GM12878 (cell line): ENCODE results near the gene B3GAT1. TPM values are rescaled to one million over a fixed set of nuclear protein-coding genes. Genes with fewer than 3 reads are reported as not detected.
A peak's percentile ranks its signal among the peaks of the same experiment; 100 is the strongest.

ENCODE experiments used
- ATAC-seq: fragments of 200-7000 bp; cut with Tn5 transposase; 3 replicates; pipeline ENCODE4 v1.9.1; 2020; ENCODE audit warnings: mild to moderate bottlenecking, moderate library complexity
- BruUV-seq: library from RNA; stranded (reverse); fragments of 400-500 nt; replicated peaks from 2 replicates; lab custom pipeline; 2021; lab: Mats Ljungman, UMichigan
- CTCF ChIA-PET: fragments of 300-600 bp; sonication (Branson Sonifier 250); formaldehyde crosslinking; extraction: SDS; loops from one replicate; lab custom pipeline; 2021; ENCODE audit warnings: inconsistent platforms; lab: Yijun Ruan, JAX
- POLR2A ChIA-PET: fragments of 350-600 bp; formaldehyde crosslinking; extraction: SDS; loops from one replicate; lab custom pipeline; 2021; ENCODE audit warnings: inconsistent platforms; lab: Charles Lee
- RAD21 ChIA-PET: fragments of 300-600 bp; sonication (Branson Sonifier 250); formaldehyde crosslinking; loops from one replicate; lab custom pipeline; 2023; ENCODE audit warnings: antibody characterized with exemption; ENCODE audit not compliant: unreplicated experiment; lab: Charles Lee
- SMC1A ChIA-PET: fragments of 300-600 bp; sonication (Branson Sonifier 250); formaldehyde crosslinking; loops from one replicate; lab custom pipeline; 2023; ENCODE audit not compliant: unreplicated experiment, uncharacterized antibody; lab: Charles Lee
- DNase-seq: peaks from one replicate; pipeline ENCODE4 v3.0.0-alpha.2; 2011; ENCODE audit warnings: low read depth, low spot score
- FAIRE-seq: peaks from 3 replicates; lab custom pipeline; 2011; peaks lifted over from hg19 to GRCh38; lab: Jason Lieb, UNC
- H2AFZ ChIP-seq: 2 replicates; pipeline ENCODE4 v1.6.0; 2011; ENCODE audit warnings: low read depth, low read length, control low read depth; ENCODE audit not compliant: control insufficient read depth
- H3K27ac ChIP-seq: 2 replicates; pipeline ENCODE4 v1.5.1; 2011; ENCODE audit warnings: control low read depth; ENCODE audit not compliant: control insufficient read depth, insufficient read depth
- H3K27me3 ChIP-seq, 2 experiments: replicated peaks in 1 of 2; 2 replicates each; pipeline versions ENCODE4 v1.6.0 to v1.6.1; 2011; ENCODE audit warnings: low read length in 1 of 2; ENCODE audit not compliant: control insufficient read depth in 2 of 2, insufficient read depth in 2 of 2
- H3K36me3 ChIP-seq, 2 experiments: 2 replicates each; pipeline ENCODE4 v1.5.1; 2011; ENCODE audit warnings: low read length in 1 of 2; ENCODE audit not compliant: control insufficient read depth in 2 of 2, insufficient read depth in 2 of 2
- H3K4me1 ChIP-seq: 2 replicates; pipeline ENCODE4 v1.6.1; 2011; ENCODE audit warnings: mild to moderate bottlenecking, low read length, moderate library complexity, mixed read lengths; ENCODE audit not compliant: control insufficient read depth, insufficient read depth
- H3K4me2 ChIP-seq: 2 replicates; pipeline ENCODE4 v1.6.0; 2011; ENCODE audit warnings: control low read depth; ENCODE audit not compliant: control insufficient read depth, insufficient read depth
- H3K4me3 ChIP-seq: fragments of 200-600 bp; sonication (generic); 2 replicates; pipeline ENCODE4 v1.5.1; 2016
- H3K79me2 ChIP-seq: 2 replicates; pipeline ENCODE4 v1.6.0; 2011; ENCODE audit warnings: low read length; ENCODE audit not compliant: control insufficient read depth, insufficient read depth
- H3K9ac ChIP-seq: 2 replicates; pipeline ENCODE4 v1.8.0; 2011; ENCODE audit warnings: low read length, control low read depth, mixed read lengths; ENCODE audit not compliant: control insufficient read depth, insufficient read depth
- H3K9me3 ChIP-seq: replicated peaks from 3 replicates; pipeline ENCODE4 v1.5.1; 2011; ENCODE audit warnings: mild to moderate bottlenecking, low read length; ENCODE audit not compliant: control insufficient read depth, insufficient read depth
- H4K20me1 ChIP-seq: 2 replicates; pipeline ENCODE4 v1.6.0; 2011; ENCODE audit not compliant: control insufficient read depth, insufficient read depth
- CEBPB ChIP-seq, 2 experiments: fragments of 150-350 bp in 1 of 2; IDR thresholded peaks; 2 replicates each; pipeline ENCODE4 v1.6.1; 2012 to 2014; ENCODE audit warnings: low read depth in 2 of 2, low read length in 2 of 2, borderline replicate concordance in 1 of 2, inconsistent platforms in 1 of 2
- NFIC ChIP-seq: IDR thresholded peaks from 2 replicates; pipeline ENCODE4 v1.6.1; 2012; ENCODE audit warnings: low read depth, mild to moderate bottlenecking, inconsistent platforms, low read length, moderate library complexity
- SRF ChIP-seq, 2 experiments: IDR thresholded peaks; 2 replicates each; pipeline ENCODE4 v1.6.1; 2011; ENCODE audit warnings: low read depth in 2 of 2, low read length in 2 of 2, mild to moderate bottlenecking in 1 of 2, moderate library complexity in 1 of 2
- WGBS: methylation state at CpG from one replicate; pipeline ENCODE4 v1.1.6; 2016; ENCODE audit warnings: low lambda C conversion rate; ENCODE audit not compliant: insufficient replicate concordance, insufficient coverage; ENCODE audit errors: missing lambda C conversion rate; 5-methylcytosine and 5-hydroxymethylcytosine counted together
- in situ Hi-C: fragments of 300-500 bp; cut with MboI; formaldehyde crosslinking; loops from 9 replicates; pipeline ENCODE4 v1.14.3; 2018; ENCODE audit warnings: mixed read lengths
- intact Hi-C: fragments of 100-400 bp; cut with micrococcal nuclease; formaldehyde crosslinking; loops from one replicate; pipeline ENCODE4 v1.14.2; 2022; ENCODE audit not compliant: unreplicated experiment
- polyA plus RNA-seq, 11 experiments: library from polyadenylated mRNA; depleted of rRNA in 4 of 11; unstranded in 6 of 11; stranded (reverse) in 5 of 11; fragments of >200 nt; fragmentation: Nextera tagmentation in 4 of 11; fragmentation: Illumina TruSeq in 1 of 11; extraction: Ambion mirVana in 4 of 11; extraction: Trizol in 1 of 11; gene quantifications; 1 replicate in 1 of 11; 2 replicates in 10 of 11; pipeline versions ENCODE4 v1.2.1 to v1.2.3, GENCODE V29; 2011 to 2016; ENCODE audit warnings: inconsistent platforms in 2 of 11, missing spikeins in 2 of 11, low read depth in 1 of 11
- total RNA-seq, 4 experiments: library from RNA; depleted of rRNA in 3 of 4; stranded (reverse); fragments of >200 nt in 3 of 4; fragmentation: Illumina TruSeq in 1 of 4; extraction: Trizol in 1 of 4; gene quantifications; 2 replicates each; pipeline versions ENCODE4 v1.2.1 to v1.2.3, GENCODE V29; 2013 to 2021
- TF ChIP-seq, protein P1 (sequence below): fragments of 450-650 bp; IDR thresholded peaks from 2 replicates; pipeline ENCODE4 v1.6.1; 2017; ENCODE audit warnings: borderline replicate concordance

The B3GAT1 gene
- total and polyA plus RNA-seq, 10 of the 15 experiments (the other 5 are each of a cell fraction or from before 2014, with no cell fraction given): 0.05 TPM; not detected in 9

DNA sequence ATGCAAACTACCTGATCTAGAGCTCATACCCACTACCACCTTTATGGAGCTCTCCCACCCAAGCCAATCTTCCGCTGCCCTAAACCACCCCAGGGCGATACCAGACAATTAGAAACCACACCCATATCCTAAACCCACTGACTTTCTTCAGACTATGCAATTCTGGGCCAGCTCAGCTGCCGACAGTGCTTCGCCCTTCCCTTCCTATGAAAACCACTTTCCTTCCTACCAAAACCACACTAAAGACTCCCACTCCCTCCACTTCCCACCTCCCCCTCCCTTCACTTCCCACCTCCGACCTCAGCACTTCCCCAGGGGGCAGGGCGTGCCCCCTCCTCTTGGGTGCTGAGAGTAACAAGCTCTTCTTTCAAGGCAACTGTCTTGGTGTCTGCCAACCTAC is 25.1 kb downstream of the B3GAT1 start (continued):
- TF ChIP-seq, protein P1, sequence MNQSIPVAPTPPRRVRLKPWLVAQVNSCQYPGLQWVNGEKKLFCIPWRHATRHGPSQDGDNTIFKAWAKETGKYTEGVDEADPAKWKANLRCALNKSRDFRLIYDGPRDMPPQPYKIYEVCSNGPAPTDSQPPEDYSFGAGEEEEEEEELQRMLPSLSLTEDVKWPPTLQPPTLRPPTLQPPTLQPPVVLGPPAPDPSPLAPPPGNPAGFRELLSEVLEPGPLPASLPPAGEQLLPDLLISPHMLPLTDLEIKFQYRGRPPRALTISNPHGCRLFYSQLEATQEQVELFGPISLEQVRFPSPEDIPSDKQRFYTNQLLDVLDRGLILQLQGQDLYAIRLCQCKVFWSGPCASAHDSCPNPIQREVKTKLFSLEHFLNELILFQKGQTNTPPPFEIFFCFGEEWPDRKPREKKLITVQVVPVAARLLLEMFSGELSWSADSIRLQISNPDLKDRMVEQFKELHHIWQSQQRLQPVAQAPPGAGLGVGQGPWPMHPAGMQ: no peak
- no peak for TF ChIP-seq CEBPB (IDR thresholded peaks at IDR 0.05; ENCODE audit: borderline replicate concordance in 1 of 2, low read depth in 2 of 2, low read length in 2 of 2)

DNA sequence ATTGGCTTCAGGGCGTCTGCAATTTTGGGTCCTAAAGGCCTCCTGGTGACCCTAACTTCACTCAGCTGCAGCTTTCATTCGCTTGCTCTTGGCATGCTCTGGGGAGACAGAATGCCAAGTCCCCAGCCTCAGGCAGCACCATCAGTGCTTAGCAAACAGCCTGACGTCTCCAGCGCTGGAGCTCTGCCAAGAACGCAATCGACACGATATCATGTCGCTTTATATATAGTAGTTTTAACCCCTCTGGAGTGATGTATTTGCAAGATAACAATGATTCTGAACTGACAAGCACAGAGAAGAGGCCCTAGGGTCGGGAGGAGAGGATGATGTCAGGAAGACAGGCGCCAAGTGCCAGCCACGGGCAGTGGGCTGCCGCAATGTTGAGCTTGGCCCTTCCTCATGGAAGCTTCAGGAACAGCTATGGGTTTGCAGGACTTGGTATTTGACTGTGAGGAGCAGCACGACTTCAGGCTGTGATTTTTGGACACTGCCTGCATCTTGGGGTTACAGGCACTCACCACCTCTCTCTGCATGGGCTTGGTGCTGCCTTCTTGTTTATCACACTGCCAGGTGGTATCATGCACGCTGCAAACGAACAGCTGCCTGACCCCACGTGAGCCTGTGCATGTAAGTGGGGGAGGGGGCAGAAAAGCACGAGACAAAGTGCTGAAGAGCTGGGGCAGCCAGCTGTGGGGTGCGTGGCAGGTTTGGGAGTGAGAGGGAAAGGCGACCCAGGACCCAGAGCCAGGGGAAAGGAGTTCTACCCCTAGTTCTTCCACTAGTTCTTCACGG is 26.1 kb downstream of the B3GAT1 start:
- no peak overlapping the region for H3K9ac ChIP-seq
- no peak overlapping the region for H3K4me2 ChIP-seq
- DNase-seq (no peak), ATAC-seq (no peak), FAIRE-seq (no peak)
- 34% methylated on average over 20 of the region's 20 CpGs for WGBS
- H3K4me3 ChIP-seq: no peak overlapping the region
- no peaks in the 10 kb centered on the region for H3K4me1 ChIP-seq
- no peak overlapping the region for H3K27ac ChIP-seq
- ChIA-PET CTCF (no interaction called here), SMC1A (no interaction called here), POLR2A (no interaction called here), RAD21 (no interaction called here)
- no peaks in the 10 kb centered on the region for H3K9me3 ChIP-seq
- in situ Hi-C loops: no loop called here
- no peaks in the 10 kb centered on the region for H3K36me3 ChIP-seq
- intact Hi-C loops: no loop called here
- H3K79me2 ChIP-seq: no peaks in the 10 kb centered on the region
- no peak overlapping the region for H2AFZ ChIP-seq
- no peaks in the 10 kb centered on the region for H4K20me1 ChIP-seq
- no peaks in the 10 kb centered on the region for H3K27me3 ChIP-seq
- 0 out of 4 replicates have a peak, but pooled peaks of 1 of the 2 experiments have one; percentile 14 for TF ChIP-seq SRF (IDR thresholded peaks at IDR 0.05; ENCODE audit: low read depth in 2 of 2, low read length in 2 of 2)
- no peak for TF ChIP-seq NFIC
- BruUV-seq: no TSS peak
